GM12891 (cell line): Measurements from ENCODE around the gene NDUFA1.

Experiments
- POLR2AphosphoS5 ChIP-seq: IDR thresholded peaks from 2 replicates; pipeline ENCODE4 v1.6.1; 2011; ENCODE audit warnings: low read depth, low read length, control low read depth
- TAF1 ChIP-seq: IDR thresholded peaks from 2 replicates; pipeline ENCODE4 v1.6.1; 2011; ENCODE audit warnings: low read depth, low read length, control low read depth

GRCh38 chrX:119871599-119872395 is at the start of gene NDUFA1, which contains the start of gene RNF113A:
- TF ChIP-seq POLR2AphosphoS5 (peak; percentile 86), TAF1 (peak; percentile 78)
